Activated CD8-positive, alpha-beta memory T cell treated with anti-CD3 and anti-CD28 coated beads, Interleukin-2, amount 50 U/mL, for 4 hours (primary cell): Measurements from ENCODE around the gene ANKRD13C.

ENCODE experiments used
- DNase-seq: peaks from one replicate; pipeline ENCODE4 v3.0.0-alpha.2; 2020

The ANKRD13C gene

DNA sequence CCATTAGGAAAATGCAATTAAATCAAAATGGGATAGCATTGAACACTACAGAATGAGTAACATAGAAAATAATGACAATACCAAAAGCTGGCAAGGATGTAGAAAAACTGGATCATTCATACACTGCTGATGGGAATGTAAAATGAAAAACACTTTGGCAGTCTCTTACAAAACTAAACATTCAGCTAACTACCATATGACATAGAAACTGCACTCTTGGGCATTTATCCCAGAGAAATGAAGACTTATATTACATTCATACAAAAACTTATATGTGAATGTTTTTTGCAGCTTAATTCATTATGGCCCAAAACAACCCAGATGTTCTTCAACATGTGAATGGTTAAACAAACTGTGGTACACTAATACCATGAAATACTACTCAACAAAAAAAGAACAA, 66.4 kb downstream of the ANKRD13C start:
- DNase-seq, result no peak

DNA sequence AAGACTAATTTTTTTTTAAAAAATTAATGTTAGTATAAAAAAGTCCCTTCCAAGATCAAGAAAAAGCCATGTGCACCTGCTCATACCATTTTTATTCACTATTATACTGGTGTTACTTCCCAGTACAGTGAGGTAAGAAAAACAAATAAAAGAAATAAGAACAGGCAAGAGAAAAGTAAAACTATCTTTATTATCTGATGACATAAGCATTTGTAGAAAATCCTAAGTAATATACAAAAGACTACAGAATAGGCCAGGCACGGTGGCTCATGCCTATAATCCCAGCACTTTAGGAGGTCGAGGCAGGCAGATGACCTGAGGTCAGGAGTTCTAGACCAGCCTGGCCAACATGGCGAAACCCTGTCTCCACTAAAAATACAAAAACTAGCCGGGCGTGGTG, 68.1 kb downstream of the ANKRD13C start:
- no peak for DNase-seq

DNA sequence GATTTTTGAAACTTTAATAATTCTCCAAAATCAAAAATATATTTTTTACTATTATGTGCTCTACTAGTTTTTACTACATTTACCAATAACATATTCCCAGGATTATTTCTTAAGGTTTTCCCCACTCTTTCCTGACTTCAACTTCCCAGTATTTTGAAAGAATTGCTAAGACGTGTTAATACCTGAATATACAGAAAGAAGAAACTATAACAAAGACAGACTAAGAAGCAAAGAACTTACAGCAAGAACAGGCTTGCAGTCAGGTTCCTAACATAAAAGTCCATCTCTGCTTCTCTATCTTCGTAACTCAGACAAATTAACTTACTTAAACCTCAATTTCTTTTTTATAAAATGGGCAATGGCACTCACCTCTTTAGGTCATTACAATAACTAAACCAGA, 70.2 kb downstream of the ANKRD13C start:
- no peak for DNase-seq

DNA sequence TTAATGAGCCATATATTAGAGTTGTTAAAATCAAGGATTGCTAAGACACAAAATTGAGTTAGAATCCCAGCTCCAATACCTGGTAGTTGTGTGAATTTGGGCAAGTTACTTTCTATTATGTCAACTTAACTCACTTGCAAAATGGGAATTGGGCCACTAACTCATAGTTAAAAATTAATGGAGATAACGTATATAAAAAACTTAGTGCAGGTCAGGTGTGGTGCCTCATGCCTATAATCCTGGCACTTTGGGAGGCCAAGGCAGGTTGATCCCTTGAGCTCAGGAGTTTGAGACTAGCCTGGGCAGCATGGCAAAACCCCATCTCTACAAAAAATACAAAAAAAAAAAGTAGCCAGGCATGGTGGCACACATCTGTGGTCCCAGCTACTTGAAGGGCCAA, 75.8 kb downstream of the ANKRD13C start:
- DNase-seq, result no peak

DNA sequence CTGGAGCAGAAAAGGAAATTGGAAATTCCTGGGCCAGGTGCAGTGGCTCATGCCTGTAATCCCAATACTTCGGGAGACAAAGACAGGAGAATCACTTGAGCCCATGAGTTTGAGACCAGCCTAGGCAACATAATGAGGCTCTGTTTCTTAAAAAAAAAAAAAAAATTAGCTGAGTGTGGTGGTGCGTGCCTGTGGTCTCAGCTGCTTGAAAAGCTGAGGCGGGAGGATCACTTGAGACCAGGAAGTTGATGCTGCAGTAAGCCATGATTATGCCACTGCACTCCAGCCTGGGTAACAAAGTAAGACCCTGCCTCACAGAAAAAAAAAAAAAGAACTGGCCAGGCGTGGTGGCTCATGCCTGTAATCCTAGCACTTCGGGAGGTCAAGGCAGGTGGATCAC, 76.6 kb downstream of the ANKRD13C start:
- DNase-seq, result no peak

DNA sequence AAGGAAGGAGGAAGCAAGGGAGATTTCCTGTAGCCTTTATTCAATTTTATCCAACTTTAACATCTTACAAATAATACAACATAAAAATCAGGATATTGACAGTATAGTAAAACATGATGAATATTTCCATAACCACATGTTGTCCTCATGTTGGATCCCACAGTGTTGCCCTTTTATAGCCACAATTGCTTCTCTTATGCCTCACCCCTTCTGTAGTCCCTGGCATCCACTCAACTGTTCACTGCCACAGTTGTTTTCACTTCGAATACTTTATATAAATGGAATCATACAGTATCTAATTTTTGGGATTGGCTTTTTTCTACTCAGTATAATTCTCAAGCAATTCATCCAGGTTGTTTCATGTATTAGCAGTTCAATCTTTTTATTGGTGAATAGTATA, 88.6 kb downstream of the ANKRD13C start:
- no peak for DNase-seq

DNA sequence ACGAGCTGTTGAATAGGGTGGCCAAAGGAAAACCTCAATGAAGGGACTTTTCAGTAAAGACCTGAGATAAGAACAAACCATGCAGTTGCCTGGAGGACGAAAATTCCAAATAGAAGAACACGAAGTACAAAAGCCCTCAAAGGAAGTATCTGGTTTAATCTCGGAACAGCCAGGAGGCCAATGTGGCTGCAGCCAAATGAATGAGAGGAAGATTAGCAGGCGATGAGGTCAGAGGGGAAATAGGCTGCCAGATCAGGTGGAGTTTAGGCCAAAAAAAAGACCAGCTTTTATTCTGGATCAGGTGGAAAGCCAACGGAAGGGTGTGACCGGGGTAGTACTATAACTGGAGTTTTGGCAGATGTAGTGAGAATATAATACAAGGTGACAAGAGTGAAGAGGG, 89.7 kb downstream of the ANKRD13C start:
- DNase-seq, result no peak

DNA sequence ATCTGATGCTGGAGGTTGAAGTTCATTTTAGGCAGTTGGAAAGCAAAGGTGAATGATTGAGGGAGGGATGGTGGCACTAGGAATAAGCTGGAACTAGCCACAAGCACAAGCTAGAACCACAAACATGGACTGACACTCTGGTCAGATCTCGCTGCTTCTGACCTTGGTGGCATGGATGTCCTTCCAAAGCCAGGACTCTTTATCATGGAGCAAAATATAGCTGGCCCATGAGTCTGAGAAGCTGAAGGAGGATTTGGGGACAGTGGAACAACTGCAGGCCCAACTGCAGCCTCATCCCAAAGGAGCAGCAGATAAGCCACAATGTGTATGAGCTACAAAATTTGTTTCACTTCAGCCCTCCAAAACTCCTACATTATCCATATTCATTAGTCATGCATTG, 97.9 kb downstream of the ANKRD13C start:
- DNase-seq, result no peak

DNA sequence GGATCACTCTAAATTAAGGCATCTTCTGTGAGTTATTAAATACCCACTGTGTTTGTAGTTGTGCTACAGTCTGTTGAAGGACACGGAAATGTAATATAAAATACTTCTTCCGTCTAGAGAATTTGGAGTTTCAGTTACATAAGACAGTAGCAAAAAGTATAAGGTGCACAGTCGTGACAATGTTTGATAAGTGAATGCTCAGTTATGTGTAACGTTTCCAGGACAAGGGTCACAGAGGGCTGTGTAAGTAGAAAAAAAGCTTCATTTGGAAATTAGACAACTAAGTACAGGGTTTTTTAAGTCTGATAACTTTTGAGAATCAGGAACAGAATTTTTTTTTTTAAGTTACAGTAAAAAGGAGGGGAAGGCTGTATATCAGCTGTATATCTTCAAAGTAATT, 105.8 kb downstream of the ANKRD13C start:
- no peak for DNase-seq

DNA sequence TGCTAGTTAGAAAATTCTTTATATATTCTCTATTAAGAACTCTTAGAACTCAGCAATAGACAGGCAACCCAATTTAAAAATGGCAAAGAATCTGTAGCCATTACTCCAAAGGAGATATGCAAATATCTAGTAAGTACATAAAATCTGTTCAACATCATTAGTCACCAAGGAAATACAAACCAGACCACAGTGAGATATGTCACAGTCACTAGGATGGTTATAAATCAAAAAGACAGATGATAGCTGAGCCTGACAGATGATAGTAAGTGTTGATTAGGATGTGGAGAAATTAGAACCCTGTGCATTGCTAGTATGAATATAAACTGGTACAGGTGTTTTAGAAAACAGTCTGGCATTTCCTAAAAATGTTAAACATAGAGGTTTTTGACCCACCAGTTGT, 106.8 kb downstream of the ANKRD13C start:
- no peak for DNase-seq

DNA sequence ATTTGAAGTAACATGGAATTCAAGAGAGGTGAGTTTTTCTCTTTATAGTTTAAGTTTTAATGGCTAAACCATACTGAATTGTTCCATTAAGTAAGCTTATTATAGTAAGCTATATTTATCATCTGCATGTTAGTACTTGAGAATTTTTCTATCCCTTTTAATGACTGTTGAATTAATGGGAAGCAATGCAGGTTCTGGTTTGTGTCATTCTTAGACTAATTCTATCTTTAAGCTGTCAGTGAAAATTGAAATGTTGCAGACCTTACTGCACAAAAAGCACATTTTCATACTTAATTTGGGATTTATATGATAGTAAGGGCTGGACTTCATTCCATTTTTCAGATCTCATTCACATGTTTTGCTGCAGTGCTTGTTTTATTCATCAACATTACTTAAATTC, 107.4 kb downstream of the ANKRD13C start:
- no peak for DNase-seq

DNA sequence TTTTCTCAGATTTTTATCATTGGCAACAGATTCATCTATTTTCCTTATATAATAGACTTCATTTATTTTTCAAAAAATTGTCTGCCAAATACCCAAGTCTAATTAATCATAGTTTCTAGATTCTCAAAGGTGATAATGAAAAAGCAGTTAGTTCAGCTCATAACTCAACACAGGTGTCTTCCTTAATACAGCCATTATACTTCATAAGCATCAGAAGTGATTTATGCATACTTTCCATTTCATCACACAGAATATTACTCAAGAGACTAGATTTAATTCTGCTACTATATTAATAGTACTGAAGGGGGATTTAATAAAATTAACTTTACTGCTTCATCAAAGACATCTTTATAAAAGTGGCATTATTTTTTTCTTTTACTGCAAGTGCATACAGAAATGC, 114.6 kb downstream of the ANKRD13C start:
- no peak for DNase-seq

DNA sequence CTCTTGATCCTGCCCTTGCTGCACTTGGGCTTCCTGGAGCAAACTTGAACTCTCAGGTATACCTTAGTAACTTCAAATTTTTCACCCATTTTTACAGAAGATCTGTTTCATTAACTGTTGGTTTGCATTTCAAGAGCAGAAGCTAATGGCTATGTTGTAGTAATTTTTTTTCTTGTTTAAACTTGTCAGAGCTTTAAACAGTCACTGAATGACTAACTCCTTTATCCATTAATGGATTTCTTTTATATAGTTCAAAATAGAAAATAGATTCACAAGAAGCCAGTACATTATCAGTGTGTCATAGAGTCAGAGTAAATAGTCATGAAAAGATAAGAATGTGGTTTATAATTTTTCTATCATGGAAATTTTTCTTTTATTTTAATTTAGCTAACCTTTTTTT, 119.8 kb downstream of the ANKRD13C start:
- no peak for DNase-seq

DNA sequence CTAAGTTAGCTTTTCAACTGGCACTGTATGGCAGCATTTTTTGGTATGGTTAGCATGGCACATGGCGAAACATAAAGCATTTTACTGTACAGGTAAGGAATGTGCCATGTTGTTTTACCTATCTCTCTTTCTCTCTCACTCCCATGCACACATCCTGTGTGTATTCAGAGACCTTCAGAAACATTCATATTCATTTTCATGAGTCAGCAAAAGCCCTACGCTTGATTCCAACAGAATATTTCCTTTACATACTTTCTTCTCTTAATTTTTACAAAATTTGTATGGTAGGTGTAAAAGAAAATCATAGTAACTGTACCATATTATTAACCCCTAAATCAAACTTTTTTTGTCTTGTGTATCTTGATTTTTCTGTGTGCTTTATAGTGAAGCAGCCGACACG, 123.0 kb downstream of the ANKRD13C start:
- DNase-seq, result no peak

DNA sequence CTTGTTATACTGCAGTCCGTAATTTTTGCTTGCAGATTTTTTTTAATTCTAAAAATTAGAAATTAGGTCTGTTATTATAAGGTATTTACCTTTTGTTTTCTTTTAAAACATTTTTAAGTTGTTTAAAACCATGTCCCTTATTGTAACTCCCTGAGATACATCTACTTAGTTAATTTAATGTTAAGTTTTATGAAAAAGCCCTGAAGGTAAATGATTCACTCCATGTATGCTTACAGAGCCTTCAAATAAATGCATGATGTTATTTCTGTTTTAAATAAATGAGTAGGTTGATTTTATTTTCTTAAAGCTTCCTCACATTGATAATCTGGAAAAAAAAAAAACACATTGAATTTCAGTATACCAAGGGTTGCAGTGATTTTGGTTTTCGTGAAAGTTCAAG, 125.9 kb downstream of the ANKRD13C start:
- no peak for DNase-seq

DNA sequence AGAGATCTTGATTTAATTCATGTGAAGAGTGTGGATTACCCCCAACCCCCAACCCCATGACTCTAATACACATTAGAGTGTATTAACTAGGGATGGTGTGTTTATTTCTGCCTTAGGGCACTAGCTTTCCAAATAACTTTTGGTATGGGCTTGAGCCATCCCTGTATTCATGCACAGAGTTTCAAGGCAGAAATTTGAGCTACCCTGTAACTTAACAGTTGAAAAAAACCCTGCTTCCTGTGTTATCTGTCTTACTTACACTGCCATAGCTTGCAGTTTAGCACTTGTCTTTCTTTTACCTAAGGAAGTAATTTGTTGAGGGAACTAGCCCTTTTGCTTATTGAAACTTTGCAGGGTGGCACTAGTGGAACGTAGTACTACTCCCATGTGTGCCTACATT, 127.1 kb downstream of the ANKRD13C start:
- no peak for DNase-seq

DNA sequence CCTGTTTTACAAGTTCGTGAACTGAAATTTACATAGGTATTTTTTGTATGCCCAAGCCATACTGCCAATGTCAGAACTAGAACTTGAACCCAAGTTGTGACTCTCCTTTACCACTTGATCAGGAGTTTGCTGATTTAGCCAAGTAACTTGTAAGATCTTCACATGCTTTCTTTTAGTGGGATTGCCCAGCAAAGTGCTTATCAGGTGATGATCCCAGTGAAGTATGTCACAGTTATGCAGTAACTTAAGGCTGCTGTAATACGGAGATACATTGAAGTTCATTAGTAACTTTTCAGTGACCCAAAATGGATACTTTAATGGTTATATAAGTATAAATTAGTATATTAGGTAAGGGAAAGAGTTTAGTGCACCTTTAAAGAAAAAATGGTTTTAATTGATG, 129.6 kb downstream of the ANKRD13C start:
- DNase-seq, result no peak

DNA sequence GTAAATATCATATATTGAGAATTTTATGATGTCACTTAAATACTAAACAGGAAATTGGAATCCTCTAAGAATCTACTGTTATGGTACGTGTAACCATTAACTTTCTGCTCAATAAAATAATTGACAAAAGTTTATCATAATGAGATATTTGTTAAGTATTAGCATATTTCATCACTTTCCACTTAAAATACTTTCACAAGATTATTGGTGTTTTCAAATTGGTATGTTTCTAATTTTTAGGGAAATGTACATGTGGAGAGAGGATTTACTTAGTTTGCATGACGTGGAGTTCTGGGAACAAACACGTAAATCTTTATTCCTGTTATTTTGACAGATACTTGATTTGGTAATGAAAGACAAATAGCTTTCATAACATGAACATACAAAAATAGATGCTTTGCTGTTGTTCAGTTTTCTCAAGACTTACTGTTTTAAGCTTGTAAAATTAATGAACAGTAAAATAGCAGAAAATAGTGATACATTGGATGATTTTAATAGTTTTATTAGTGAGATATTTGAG, 131.7 kb downstream of the ANKRD13C start:
- DNase-seq, result no peak

DNA sequence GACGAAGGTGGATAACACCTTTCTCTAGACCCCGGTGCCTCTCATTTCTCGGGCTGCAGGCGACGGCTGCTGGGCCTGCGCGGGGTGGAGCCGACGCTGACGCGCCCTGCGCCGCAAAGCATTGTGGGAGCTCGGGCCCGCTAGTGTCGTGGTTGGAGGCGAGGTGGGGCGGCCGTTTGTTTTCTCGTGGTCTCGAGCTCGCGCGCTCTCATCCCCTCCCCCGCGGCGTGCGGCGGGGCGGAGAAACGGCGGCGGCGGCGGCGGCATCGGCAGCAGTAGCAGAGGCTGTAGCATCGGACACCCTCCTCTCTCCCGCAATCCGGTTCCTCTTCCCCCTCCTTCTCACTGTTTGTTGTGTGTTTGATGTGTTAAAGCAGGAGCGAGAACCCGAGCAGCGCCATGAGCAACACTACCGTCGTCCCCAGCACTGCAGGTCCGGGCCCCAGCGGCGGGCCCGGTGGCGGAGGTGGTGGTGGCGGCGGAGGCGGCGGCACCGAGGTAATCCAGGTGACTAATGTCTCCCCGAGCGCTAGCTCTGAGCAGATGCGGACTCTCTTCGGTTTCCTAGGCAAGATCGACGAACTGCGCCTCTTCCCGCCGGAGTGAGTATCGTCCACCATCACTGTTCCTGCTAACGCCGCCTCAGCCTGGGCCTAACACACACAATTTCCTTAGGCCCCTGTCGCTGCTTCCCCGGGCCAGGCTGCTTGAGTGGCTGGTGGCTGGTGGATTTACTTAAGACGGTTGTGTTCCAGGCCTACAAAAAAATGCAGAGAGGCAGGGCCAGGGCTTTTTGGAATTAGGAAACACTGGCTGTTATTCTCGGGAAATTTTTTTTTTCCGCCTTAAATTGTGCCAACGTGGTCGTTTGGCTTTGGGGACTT, 133.0 kb downstream of the ANKRD13C start, which contains the start of gene SRSF11:
TSS of gene SRSF11 (plus strand) at position 143 of the 884 bp plus-strand sequence. CDS start at position 400, 257 bp downstream.
- peak; percentile 99 for DNase-seq

DNA sequence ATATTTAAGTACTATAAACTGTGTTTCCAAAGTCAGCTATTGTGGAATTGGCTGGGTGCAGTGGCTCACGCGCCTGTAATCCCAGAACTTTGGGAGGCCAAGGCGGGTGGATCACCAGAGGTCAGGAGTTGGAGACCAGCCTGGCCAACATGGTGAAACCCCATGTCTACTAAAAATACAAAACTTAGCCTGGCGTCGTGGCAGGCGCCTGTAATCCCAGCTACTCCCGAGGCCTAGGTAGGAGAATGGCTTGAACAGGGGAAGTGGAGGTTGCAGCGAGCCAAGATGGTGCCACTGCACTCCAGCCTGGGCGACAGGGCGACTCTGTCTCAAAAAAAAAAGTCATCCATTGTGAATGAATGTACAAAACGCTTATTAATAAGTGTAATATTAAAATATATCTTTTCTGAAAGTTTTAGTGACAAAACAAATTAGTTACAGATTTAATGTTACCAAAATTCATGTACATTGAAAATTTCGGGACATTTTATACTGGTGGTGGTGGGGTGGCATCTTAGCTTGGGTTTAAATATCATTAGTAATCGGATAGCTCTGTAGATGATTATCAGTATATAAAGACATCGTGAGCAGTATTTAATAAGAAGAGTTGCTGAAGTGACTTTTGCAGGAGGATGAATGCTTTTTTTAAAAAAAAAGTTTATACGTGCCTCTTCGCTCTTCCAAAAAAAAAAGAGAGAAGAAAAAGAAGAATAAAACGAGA, 133.8 kb downstream of the ANKRD13C start:
- no peak for DNase-seq

DNA sequence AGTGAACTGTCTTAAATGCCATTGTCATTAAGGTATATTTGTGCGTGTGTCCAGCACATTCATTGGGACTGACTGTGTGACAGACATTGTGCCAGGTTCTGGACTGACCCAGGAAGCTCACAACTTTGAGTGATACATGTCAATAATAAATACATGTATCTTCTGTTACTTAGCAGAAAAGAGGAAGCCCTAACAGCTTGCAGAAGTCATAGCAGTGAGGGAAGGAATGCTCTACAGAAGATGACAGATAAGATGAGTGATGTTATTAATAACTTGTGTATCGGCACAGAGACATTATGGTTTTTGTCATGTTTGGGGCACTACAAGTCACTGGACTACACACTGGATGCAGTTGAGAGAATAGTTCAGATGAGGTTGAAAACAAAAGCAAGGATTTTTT, 134.5 kb downstream of the ANKRD13C start:
- DNase-seq, result no peak

DNA sequence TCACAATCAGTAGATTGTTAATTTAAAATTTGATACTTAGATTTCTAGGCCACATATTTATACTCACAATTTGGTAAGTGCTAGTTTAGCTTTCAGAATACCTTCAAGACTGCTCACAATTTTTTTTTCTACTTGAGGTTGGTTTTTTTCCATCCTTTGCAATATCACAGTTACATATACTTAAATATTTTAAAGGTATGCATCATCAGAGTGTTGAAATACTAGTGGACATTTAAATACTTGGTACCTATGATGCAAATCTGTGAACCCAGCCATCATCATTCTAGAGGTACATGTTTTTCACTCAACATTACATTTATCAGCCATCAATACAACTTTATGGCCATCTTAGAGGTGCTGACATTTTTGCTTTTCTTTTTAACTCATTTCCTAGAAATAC, 143.0 kb downstream of the ANKRD13C start:
- no peak for DNase-seq

DNA sequence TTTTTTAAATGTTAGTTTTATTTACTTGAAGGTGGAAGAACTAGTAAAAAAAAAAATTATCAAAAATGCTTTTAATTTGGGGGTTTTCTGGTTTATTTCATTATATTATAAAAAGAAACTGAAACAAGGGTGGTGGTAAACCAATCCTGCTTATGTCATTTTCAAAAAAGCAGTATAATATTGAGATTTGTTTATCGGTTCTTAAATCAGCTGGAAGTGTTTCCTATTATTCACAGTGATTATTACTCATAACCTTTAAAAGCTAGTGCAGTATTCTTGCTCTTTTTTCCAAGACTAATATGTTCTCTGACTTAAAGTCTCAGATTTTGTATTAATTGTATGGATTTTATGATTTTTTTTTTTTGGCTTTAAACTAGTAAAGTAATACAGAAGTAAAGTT, 143.7 kb downstream of the ANKRD13C start:
- DNase-seq, result no peak
